Stimulated activated CD8-positive, alpha-beta memory T cell treated with anti-CD3 and anti-CD28 coated beads, Interleukin-4, amount 100 ng/mL, for 48 hours (primary cell): ENCODE data around the gene TERC.
"Not testable (repeated sequence)": the region's sequence is repeated elsewhere in the genome, so short reads cannot be mapped to it uniquely, and the experiment has no call there.

Experiments
- DNase-seq: peaks from one replicate; pipeline ENCODE4 v3.0.0-alpha.2; 2020

TERC gene

DNA sequence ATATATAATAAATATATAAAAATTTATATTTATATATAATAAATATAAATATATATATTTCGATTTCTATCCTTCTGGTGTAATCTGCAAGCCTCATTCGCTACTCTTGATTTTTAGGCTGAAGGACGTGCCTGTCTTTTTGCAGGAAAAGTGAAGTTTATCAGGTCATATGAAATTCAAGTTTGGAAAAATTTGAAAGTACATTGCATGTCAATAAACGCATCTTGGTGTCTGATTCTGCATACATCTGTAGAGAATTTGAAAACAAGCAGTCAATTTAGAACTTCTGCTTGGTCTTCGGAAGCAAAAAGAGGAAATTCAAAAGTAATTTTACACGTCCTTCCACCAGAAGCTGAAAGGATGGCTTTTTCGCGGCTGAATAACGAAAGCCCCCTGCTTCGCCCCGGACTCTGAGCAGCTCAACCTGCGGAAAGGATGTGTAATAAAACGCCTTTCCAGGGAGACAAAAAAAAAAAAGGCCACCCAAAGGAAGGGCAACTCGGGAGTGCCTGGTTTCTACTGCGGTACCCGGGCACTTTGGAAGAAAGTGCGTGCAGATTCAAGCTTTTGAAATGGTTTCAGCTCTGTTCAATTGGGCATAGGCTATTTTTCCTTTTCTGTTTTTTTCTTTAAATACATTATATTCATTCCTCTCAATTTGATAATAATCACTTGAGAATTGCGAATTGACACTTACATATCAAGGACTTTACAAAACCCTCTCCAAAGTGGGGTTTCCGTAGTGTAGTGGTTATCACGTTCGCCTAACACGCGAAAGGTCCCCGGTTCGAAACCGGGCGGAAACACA is 6.8 kb upstream of the TERC start:
- peak; percentile 69 for DNase-seq

DNA sequence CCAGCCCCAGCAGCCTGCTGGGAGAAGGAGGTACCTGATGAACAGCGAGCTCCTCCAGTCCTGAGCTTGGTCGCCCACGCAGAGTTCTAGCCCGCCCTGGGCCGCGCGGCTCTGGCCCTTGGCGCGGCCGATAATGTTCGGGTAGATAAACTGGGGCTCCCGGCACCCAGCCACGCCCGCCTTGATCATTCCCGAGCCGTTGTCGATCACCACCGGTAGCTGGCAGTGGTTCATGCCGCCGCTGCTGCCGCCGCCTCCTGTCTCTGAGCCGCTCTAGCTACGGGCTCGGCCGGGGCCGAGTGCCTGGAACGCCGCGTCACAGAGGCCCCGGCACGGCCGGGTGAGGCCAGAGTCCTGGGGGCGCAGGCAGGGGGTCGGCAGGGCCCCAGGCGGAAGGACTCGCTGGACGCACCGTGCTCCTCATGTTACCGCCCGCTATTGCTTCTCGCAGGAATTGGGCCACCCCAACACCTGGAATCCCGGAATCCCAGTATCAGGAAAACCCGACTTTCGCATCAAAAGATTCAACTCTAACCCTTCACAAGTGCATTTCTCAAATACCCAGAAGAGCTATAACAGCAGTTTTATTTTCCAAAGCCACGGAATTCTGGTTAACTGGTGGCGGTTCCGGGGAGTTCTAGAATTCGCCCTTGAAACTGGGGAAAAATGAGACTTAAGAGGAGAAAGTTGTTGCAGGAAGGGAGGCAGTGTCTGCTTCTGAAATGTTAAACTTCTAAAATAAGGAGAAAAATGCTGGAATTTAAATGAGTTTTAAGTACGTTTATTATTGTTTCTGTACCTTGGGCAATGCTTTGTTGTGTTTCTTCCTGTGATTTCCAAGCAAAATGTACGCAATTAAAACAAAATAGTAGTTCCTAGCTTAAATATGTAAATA is 4.7 kb upstream of the TERC start, which contains the start of gene ACTRT3:
ACTRT3 (minus strand) TSS at position 275 of the 895 bp plus-strand sequence; CDS start at position 234, 41 bp downstream.
- peak; percentile 80 for DNase-seq

DNA sequence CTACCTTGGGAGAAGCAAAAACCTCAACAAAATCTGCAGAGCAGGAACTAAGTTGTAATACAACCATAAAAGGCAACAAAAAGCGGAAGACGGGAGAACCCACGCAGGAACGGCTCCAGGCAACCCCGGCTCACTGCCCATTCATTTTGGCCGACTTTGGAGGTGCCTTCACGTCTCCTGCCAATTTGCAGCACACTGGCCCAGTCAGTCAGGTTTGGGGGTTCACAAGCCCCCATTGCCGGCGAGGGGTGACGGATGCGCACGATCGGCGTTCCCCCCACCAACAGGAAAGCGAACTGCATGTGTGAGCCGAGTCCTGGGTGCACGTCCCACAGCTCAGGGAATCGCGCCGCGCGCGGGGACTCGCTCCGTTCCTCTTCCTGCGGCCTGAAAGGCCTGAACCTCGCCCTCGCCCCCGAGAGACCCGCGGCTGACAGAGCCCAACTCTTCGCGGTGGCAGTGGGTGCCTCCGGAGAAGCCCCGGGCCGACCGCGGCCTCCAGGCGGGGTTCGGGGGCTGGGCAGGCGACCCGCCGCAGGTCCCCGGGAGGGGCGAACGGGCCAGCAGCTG is 463 bp downstream of the TERC start:
- DNase-seq: peak; percentile 76

DNA sequence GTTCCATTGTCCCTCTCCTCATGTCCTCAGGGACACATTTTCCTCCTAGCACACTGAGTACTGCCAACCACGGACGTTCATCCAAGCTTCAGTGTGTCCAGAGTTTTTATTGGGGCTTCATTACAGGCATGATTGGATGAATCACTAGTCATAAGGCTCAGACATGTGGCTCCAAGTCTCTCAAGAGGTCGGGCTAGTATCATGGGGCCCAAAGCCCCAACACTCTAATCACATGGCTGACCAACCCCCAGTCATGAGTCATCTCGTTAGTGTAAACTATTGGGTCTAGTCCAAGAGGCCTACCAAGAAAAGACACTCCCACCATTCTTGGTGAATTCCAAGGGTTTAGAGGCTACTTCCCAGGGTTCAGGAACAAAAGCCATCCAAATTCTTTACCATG is 4.4 kb downstream of the TERC start:
- DNase-seq: no peak

DNA sequence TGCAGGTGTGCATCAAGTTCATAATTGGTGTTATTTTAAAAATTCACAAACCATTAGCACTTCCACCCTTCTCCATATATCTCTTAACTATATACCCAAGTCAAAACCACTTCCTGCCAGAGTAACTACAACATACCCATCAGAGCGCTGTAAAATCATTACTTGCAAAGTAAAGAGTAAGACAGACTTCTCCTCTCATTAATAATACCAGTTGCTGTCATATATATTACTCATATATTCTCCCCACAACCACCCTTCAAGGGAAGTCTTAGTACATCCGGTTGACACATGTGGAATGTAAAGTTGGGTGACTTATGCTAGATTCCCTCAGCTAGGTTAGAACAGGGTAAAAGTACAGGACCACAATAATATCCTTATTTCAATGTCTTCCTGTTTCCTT is 5.6 kb downstream of the TERC start:
- no peak for DNase-seq

DNA sequence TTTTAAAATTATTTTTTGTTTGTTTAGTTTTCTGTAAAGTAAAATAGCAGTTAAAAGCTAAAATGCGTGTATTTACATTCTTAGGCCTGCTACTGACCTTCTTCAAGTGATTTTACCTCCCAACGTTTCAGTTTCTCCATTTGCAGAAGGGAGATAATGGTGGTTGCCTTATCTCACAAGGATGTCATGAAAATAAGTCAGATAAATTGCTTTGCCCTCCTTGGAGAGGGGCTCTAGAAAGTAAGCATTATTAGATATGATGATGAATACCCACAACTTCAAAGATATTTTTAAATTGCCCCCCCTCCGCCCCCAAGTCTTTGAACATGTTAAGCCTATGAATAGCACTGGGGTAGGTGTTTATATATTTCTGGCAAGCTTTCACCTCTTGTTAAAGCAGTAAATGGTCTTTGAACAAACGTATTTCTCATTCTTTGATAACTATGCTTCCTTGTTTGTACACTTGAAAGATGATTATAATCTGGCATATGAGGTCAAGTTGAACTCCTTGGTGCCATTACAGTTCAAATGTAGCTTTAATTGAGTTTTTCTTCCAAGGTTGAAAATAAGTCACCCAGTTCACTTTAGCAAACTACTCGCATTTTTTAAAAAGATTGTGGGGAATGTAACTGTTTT is 6.4 kb downstream of the TERC start:
- no peak for DNase-seq

DNA sequence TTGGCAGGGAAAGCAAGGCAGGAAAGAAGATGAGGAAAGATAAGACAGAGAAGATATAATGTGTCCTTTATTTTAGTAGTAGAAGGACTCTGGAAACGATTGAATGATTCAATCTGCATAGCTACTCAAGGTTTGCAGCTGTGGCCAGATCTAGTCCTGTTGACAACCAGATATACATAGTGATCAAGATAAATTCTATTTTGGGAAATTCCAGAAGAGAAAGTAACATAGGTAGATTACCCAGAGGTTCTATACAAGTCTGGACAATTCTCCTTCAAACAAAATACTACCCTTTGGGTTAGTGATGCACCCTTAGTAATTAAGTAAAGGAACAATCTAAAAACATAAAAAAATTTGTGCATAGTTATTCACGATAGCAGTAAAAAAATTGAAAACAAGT is 9.4 kb downstream of the TERC start:
- no peak for DNase-seq

DNA sequence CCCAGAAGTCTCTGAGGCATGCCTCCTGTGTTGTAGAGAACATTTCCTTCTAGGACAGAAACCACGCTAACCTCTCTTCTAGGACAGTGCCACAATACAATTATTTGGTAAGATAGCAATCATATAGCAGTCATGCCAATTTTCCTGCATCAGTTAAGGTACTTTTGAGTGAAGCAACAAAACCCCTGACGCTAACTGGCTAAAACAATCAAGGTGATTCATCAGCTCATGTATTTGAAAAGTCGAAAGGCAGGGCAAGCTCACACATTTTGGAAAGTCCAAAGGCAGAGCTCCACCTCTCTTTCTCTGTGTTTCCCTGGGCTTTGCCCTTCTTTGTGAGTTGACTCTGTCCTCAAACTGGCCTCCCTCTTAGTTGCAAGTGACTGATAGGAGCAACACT is 10.1 kb downstream of the TERC start:
- DNase-seq: no peak

DNA sequence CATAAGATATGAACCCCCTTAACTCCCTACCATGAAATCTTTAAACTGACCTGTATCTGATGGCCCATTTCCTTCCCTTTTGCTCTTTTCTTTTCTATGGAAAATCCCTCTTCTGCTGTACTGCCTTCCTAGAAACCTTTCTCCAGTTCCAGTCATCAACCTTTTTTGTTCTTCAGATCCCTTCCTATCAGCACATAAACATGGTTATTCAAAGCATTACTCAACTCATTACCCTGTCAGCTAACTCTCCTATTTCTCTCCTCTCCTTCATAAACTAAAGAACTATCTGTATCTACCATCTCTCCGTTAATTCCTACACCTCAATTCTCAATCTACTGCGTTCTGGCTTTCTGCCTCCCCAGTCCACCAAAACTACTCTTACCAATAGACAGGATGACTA is 13.0 kb downstream of the TERC start:
- DNase-seq: no peak

DNA sequence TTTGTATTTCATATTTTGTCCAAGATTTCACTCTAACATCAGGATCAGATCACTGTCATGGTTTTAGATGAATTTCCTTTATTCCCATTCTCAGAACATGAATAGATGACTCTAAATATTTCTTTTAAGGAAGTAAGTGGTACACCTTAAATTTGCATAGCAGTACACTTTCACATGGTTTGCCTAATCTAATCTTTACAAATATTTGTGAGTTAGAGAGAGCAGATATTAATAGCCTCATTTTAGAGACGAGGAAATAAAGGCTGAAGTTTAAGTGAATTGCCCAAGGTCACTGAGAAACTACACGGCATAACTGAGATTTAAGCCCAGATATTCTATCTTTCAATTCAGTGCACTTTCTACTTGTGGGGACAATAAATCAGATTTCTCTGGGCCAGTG is 14.2 kb downstream of the TERC start:
- DNase-seq: no peak

DNA sequence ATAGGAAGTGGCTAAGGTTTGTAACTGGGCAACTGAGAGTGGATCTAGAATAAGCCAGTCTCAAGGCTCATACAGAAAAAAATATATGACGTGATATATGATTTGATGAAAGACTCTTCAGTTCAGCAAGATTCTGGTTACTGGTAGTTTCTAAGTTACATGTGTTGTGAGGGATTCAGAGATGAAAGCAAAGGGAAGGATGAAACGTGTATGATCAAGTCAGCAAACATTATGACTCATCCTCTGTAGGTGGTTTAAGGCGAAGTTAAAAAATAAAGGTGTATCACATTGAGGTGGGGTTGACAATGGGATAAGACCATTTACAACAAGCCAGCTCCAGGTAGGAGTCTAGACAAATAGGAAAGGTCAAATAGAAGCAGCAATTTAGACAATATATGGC is 16.2 kb downstream of the TERC start:
- no peak for DNase-seq

DNA sequence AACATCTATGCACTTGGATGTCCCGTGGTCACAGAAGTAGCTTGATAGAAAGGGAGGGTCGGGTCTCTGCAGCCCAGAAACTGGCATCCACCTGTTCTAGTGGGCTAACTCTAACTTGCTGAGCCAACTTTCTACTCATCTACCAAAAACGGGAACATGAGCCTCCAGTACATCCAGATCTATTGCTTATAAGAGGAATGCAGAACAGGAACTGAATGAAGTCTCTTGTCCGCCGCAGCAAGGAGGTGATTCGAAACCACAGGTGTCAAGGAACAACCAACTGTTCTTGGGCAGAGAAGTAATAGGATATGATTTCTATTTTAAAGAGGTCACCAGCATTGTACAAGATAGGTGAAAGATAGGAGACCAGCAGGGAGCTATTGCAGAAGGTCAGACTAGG is 17.9 kb downstream of the TERC start:
- no peak for DNase-seq

DNA sequence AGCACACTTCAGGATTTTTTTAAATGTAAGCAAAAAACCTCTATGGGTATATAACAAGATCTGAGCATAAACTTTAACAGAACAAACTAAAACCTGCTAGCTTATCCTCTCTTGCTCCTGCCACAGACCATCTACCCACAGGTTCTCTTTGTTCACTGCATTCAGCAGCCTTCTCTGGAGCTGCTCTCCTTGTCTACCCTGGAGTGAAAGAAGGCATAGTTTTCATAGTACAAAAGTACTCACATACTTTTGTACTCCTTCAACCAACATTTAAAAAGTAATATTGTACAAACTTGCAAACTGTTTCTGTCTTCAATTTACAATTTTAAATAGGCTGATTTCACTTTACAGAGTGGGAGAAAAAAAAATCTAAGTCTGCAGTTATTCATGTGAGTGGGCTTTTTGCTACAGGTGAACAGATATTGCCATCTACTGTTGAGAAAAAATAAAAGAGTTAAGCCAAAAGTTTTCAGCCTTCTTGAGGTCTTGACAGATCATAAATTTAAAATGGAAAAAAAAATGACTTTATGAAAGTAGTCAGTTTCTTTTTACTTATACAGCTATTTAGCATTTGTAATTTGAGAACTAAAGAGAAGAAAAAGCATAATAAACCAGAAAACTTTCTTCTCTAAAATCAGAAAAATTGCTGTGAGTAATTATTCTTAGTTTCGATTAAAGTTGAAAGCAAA is 20.4 kb downstream of the TERC start:
- no peak for DNase-seq

DNA sequence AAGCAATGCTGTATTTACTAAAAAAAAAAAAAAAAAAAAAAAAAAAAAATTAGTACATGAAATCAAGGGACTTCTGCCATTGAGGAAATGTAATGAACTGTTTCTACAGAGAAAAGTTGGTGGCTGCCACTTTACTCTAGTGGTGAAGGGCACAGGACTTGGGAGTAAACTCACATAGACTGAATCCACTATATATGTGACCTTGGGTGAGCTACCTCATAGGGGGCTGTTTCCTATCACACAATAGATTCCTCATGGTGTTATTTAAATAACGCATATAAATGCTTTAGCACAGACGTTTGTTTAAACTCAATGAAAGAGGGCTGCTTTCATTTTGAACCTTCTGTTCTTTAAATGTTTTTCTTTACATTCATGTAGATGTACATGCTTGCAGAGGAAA is 25.8 kb downstream of the TERC start:
- no peak for DNase-seq

DNA sequence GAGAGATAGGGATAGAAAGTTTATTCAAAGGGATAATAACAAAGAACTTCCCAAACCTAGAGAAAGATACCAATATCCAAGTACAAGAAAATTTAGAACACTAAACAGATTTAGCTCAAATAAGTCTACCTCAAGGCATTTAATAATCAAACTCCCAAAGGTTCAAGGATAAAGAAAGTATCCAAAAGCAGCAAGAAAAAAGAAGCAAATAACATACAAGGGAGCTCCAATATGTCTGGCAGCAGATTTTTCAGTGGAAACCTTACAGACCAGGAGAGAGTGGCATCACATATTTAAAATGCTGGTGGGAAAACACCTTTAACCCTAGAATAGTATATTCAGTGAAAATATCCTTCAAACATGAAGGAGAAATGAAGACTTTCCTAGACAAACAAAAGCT is 33.0 kb downstream of the TERC start:
- not testable (repeated sequence) for DNase-seq

DNA sequence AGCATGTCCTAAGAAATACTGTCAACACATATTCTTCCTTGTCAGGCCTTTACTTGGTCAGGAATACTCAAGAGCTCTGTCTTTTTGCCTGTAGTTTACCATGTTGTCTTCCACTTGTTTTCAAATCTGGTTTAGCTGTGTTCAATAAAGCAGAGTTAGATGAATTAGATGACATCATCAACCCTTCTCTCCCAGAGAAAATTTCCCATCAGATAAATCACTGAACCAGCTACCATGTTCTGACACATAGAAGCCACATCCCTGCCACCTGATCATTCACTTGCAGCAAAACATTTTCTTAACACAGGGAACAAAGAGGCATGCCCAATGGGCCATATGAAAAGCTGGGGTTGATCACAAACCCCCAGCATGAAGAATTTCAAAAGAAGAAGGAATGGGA is 42.1 kb downstream of the TERC start:
- DNase-seq: no peak

DNA sequence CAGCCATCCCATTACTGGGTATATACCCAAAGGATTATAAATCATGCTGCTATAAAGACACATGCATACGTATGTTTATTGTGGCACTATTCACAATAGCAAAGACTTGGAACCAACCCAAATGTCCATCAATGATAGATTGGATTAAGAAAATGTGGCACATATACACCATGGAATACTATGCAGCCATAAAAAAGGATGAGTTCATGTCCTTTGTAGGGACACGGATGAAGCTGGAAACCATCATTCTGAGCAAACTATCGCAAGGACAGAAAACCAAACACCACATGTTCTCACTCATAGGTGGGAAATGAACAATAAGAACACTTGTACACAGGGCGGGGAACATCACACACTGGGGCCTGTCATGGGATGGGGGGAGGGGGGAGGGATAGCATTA is 46.4 kb downstream of the TERC start:
- DNase-seq: not testable (repeated sequence)
